Measurements from ENCODE around the gene NUP160. TPM values are rescaled to one million over a fixed set of nuclear protein-coding genes. Genes with fewer than 3 reads are reported as not detected.
"Not testable (repeated sequence)": the region's sequence is repeated elsewhere in the genome, so short reads cannot be mapped to it uniquely, and the experiment has no call there.

NUP160 gene
- total RNA-seq, 4 donors from 2014 or later = 26.3 to 39.8 (median 28.6) TPM

GRCh38 chr11:47842749-47843148 is 5.4 kb downstream of the NUP160 start:
- Histone ChIP-seq H3K9me3 (no peaks in the 10 kb centered on the region), H3K27me3 (no peaks in the 10 kb centered on the region), H3K4me3 (no peak overlapping the region), H3K36me3 (peaks cover 0 to 76% (median 0%) of the 10 kb centered on the region in 3 donors), H3K27ac (no peak overlapping the region), H3K4me1 (peaks cover 0 to 53% (median 9%) of the 10 kb centered on the region in 4 donors)
- TF ChIP-seq CTCF (IDR thresholded peaks at IDR 0.05) = no peak
- no peak for TF ChIP-seq POLR2A (IDR thresholded peaks at IDR 0.05)
- TF ChIP-seq EP300 (IDR thresholded peaks at IDR 0.05) = no peak
- DNase-seq (ENCODE audit: low spot score in 2 of 2) = no peak
- WGBS, 2 donors = 96 to 97% methylated on average over 4 of the region's 4 CpGs

GRCh38 chr11:47837929-47838328 is 10.2 kb downstream of the NUP160 start:
- Histone ChIP-seq H3K36me3 (peaks cover 0 to 94% (median 12%) of the 10 kb centered on the region in 3 donors), H3K4me3 (no peak overlapping the region), H3K9me3 (no peaks in the 10 kb centered on the region), H3K27me3 (no peaks in the 10 kb centered on the region), H3K4me1 (peaks cover 0 to 8% (median 0%) of the 10 kb centered on the region in 4 donors), H3K27ac (no peak overlapping the region)
- DNase-seq (ENCODE audit: low spot score in 2 of 2) = no peak
- TF ChIP-seq EP300 (IDR thresholded peaks at IDR 0.05) (no peak), POLR2A (IDR thresholded peaks at IDR 0.05) (no peak), CTCF (IDR thresholded peaks at IDR 0.05) (no peak)

- Histone ChIP-seq H3K4me3 (no peak overlapping the region), H3K4me1 (peaks cover 0 to 2% (median 0%) of the 10 kb centered on the region in 4 donors), H3K36me3 (peaks cover 0 to 94% (median 12%) of the 10 kb centered on the region in 3 donors), H3K9me3 (no peaks in the 10 kb centered on the region), H3K27ac (no peak overlapping the region), H3K27me3 (no peaks in the 10 kb centered on the region)
- no peak for DNase-seq (ENCODE audit: low spot score in 2 of 2)
- TF ChIP-seq EP300 (IDR thresholded peaks at IDR 0.05) = no peak
- no peak for TF ChIP-seq POLR2A (IDR thresholded peaks at IDR 0.05)
- TF ChIP-seq CTCF (IDR thresholded peaks at IDR 0.05) = no peak
- 82 to 85% methylated on average over 6 of the region's 6 CpGs for WGBS, 2 donors
Observed at GRCh38 chr11:47837292-47837691, 10.9 kb downstream of the NUP160 start.

- H3K27ac ChIP-seq; H3K4me1 ChIP-seq; H3K9me3 ChIP-seq; DNase-seq (ENCODE audit: low spot score in 2 of 2); H3K4me3 ChIP-seq; H3K27me3 ChIP-seq: not testable (repeated sequence)
- H3K36me3 ChIP-seq = peaks cover 0 to 88% (median 8%) of the 10 kb centered on the region in 3 donors
- WGBS, 2 donors = 91 to 100% methylated on average over 1 of the region's 1 CpG
Observed at GRCh38 chr11:47830013-47830412, 18.1 kb downstream of the NUP160 start.

- Histone ChIP-seq H3K36me3 (peaks cover 0 to 83% (median 3%) of the 10 kb centered on the region in 3 donors), H3K9me3 (no peaks in the 10 kb centered on the region), H3K4me3 (no peak overlapping the region), H3K27ac (no peak overlapping the region), H3K27me3 (no peaks in the 10 kb centered on the region), H3K4me1 (no peaks in the 10 kb centered on the region)
- TF ChIP-seq POLR2A (IDR thresholded peaks at IDR 0.05) (no peak), EP300 (IDR thresholded peaks at IDR 0.05) (no peak), CTCF (IDR thresholded peaks at IDR 0.05) (no peak)
- DNase-seq (ENCODE audit: low spot score in 2 of 2) = no peak
- WGBS, 2 donors = 92 to 100% methylated on average over 1 of the region's 1 CpG
Observed at GRCh38 chr11:47828284-47828683, 19.9 kb downstream of the NUP160 start.

- H3K4me3 ChIP-seq; H3K27me3 ChIP-seq; DNase-seq (ENCODE audit: low spot score in 2 of 2); H3K27ac ChIP-seq; H3K9me3 ChIP-seq; H3K4me1 ChIP-seq: not testable (repeated sequence)
- WGBS, 2 donors = 96 to 99% methylated on average over 6 of the region's 6 CpGs
- peaks cover 0 to 81% (median 7%) of the 10 kb centered on the region in 3 donors for H3K36me3 ChIP-seq
Observed at GRCh38 chr11:47822664-47823063, 25.5 kb downstream of the NUP160 start.
